C4-2B (cell line): ENCODE measurements around the gene GALE.
"Not testable (repeated sequence)": the region's sequence is repeated elsewhere in the genome, so short reads cannot be mapped to it uniquely, and the experiment has no call there.

Experiments used
- ZFX ChIP-seq: fragments of 450-650 bp; IDR thresholded peaks from 2 replicates; pipeline ENCODE4 v1.6.1; 2017
- TF ChIP-seq, protein P1 (sequence below): fragments of 450-650 bp; conservative IDR thresholded peaks from 2 replicates; pipeline ENCODE4 v1.5.1; 2017; ENCODE audit warnings: mild to moderate bottlenecking

DNA sequence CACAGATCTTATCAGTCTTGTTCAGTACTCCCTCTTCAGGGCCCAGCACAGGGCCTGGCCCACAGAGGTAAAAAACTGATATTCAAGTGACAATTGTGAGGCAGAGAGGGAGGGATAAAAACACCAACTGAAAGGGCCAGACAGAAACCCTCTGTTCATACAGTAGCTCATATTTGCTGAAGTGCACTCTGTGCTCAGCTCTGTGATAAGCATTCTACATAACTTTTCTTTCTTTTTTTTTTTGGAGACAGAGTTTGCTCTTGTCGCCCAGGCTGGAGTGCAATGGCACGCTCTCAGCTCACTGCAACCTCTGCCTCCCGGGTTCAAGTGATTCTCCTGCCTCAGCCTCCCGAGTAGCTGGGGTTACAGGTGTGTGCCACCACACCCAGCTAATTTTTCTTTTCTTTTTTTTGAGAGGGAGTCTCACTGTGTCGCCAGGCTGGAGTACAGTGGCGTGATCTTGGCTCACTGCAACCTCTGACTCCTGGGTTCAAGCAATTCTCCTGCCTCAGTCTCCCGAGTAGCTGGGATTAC is 2.3 kb upstream of the GALE start:
- TF ChIP-seq, protein P1, sequence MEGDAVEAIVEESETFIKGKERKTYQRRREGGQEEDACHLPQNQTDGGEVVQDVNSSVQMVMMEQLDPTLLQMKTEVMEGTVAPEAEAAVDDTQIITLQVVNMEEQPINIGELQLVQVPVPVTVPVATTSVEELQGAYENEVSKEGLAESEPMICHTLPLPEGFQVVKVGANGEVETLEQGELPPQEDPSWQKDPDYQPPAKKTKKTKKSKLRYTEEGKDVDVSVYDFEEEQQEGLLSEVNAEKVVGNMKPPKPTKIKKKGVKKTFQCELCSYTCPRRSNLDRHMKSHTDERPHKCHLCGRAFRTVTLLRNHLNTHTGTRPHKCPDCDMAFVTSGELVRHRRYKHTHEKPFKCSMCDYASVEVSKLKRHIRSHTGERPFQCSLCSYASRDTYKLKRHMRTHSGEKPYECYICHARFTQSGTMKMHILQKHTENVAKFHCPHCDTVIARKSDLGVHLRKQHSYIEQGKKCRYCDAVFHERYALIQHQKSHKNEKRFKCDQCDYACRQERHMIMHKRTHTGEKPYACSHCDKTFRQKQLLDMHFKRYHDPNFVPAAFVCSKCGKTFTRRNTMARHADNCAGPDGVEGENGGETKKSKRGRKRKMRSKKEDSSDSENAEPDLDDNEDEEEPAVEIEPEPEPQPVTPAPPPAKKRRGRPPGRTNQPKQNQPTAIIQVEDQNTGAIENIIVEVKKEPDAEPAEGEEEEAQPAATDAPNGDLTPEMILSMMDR, result not testable (repeated sequence)
- not testable (repeated sequence) for TF ChIP-seq ZFX
